Measurements from ENCODE around the gene VWA7.

Gene VWA7

DNA sequence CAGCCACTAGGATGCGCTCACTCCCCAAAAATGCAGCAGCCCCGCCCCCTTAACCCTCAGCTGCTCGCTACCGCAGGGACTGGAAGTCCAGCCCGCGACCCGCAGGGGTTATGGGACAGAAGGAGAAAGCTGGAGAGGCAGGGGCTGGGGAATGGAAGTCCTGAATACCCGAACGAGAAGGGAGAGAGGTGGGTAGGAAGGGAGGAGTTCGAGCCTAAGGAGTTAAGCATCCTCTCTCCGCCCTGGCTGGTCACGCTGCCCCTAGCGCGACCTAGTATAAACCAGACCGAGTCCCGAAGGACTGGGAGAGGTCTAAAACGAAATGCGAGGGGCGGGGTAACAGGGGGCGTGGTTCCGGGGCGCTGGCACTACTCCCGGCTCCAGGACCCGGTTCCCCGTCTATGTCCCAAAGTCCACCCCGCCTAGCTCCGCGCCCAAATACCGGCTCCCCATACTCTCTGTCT lies 47.6 kb downstream of the VWA7 start:
- peak; percentile 56 for DNase-seq (ENCODE audit: low read depth)

DNA sequence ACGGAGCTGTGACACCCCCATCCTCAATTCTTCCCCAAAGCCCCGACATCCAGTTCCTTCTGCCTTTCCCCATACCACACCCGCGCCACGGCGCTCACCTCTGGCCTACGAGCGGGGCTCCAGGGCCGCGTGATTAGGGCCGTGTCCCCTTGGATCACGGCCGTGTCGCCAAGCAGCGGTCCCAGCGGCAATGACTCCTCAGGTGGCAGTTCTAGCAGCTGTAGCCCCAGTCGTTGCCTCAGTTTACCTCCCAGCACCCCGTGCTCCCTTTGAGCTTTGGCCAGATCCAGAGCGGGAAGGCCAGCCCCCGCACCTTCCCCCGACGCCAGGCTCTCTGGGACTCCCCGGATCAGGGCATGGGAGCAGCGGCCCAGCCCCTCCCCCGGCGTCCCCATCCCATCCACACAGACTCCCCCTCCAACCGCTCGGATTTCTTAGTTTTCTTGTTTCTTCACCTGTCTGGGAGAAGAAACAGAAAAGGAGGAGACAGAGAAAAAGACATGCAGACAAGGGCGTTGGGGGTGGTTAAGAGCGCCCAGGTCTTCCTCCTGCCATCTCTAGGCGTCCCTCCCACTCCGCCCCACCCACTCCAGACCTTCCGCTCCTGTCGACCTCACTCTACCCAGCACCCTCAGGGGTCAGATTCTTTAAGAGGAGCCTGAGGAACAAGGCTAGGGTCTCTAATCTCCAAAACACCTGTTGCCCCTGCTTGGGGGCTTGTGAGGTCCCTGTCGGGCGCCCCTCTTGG lies 48.2 kb downstream of the VWA7 start, which contains the start of gene DDAH2:
TSS of gene DDAH2 (minus strand) at position 533 of the 748 bp plus-strand sequence. CDS start at position 395, 138 bp downstream.
- DNase-seq (ENCODE audit: low read depth): no peak

DNA sequence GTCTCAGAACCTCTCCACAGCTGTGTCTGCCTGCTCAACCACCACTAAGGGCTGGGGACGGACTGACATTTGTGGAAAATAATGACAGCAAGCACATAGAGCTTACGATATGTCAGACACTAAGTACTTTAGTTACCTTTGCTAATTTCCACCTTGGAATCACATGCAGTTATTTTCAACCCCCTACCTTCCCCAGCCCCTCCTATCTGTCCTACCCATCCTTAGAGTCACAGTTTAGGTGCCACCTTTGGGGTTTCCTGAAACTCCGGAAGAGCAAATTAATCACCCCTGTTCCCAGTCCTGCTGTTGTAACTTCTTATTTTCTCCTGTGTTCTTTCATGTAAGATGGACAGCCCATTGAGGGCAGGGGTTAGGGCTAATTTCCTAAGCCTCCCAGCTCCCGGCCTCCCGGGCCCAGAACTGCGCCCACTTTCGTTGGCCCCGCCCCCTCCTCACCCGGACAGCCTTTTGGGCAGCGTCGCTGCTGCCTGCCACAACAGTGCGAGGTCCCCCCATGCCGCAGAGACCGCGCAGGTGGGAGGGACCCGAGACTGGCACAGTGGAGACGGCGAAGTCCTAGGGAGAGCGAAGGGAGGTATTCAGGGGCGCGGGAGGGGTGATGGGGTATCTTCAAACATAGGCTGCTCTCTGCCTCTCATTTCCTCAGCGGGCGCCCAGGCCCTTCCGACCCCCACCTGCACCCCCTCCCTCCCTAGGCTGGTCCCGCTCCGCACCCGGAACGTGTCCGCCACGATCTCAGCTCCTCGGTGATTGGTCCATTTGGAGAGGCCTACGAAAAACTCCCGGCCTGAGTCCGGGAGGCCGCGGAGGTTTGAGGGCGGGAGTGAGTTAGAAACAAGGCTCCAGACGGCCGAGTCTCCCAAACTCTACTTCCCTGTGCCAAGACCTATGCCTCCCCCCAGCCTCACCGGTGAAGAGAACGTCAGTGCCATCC lies 49.1 kb downstream of the VWA7 start:
- DNase-seq (ENCODE audit: low read depth): no peak

DNA sequence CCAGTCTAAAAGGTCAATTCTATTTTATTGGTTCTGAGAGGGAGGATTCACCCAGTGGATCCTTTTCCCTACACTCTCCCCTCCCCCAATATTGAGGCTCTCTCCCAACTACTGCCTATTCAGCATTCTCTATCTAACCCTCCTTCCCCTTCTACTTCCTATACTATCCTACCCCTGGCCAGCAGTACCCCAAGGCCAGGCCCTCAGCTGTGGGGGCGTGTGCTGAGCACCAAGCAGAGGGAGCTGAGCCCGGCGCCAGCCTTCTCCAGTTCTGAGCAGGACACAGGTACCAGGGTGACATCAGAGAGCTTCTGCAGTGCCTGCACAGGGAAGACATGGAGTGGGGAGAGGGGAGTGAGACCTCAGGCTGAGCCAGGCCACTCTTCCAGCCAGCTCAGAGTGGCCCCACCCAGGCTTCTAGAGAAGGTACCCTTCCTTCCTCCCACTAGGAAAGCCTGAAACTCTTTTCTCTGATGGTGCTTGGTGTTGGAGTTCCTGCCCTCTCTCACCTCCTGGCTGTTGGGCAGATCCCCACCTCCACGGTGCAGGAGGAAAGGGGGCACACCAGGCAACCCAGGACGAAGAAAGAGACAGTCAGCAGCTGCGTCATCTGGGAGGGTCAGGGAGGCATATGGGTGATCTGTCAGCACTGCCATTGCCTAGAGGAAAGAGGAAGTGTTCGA lies 50.0 kb downstream of the VWA7 start:
- DNase-seq (ENCODE audit: low read depth): no peak

DNA sequence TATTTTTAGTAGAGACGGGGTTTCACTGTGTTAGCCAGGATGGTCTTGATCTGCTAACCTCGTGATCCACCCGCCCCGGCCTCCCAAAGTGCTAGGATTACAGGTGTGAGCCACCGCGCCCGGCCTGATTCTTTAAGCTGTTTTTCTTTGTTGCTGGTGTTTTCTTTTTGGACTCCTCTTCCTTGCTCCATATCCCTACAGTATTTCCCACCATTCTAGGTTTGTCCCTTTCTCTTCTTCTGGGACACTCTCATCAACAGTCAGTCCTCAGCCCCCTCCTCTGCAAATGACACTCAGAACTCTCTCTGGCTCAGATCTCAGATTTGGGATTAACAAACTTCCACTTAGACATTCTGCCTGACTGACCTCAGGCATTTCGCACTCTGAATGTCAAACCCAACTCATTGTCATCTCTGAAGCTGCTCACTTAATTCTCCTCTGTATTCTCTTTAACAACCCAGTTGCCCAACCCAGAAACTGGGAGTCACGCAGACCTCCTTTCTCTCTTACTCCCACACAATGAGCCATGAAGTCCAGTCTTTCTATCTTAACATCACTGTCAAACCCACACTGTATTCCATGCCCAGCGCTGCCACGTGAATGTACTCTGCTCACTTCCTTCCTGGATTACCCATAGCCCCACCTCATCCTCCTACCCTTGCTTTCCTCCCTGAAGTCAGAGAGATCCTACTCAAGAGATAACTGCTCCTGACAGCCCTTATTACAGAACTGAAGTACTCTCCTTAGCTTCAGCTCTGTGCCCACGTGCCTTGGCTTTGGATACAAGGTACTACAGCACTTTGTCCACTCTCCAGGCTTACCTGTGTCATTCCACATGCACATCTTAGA lies 51.4 kb downstream of the VWA7 start:
- no peak for DNase-seq (ENCODE audit: low read depth)

GRCh38 chr6:31723980-31724691 lies 53.0 kb downstream of the VWA7 start:
- DNase-seq (ENCODE audit: low read depth): no peak

GRCh38 chr6:31723245-31723979 lies 53.7 kb downstream of the VWA7 start, which contains the start of gene MPIG6B:
MPIG6B (plus strand) TSS chr6:31723373; CDS start chr6:31723384, 11 bp downstream.
- no peak for DNase-seq (ENCODE audit: low read depth)

GRCh38 chr6:31722173-31722572 lies 55.0 kb downstream of the VWA7 start:
- no peak for DNase-seq (ENCODE audit: low read depth)

- no peak for DNase-seq (ENCODE audit: low read depth)
These were observed 55.6 kb downstream of the VWA7 start, which contains the start of gene LY6G6C for GRCh38 chr6:31721351-31722020. LY6G6C (minus strand) TSS chr6:31721746; CDS start chr6:31721679, 67 bp downstream.

- DNase-seq (ENCODE audit: low read depth): no peak
These were observed 56.8 kb downstream of the VWA7 start for GRCh38 chr6:31720196-31720770.

DNA sequence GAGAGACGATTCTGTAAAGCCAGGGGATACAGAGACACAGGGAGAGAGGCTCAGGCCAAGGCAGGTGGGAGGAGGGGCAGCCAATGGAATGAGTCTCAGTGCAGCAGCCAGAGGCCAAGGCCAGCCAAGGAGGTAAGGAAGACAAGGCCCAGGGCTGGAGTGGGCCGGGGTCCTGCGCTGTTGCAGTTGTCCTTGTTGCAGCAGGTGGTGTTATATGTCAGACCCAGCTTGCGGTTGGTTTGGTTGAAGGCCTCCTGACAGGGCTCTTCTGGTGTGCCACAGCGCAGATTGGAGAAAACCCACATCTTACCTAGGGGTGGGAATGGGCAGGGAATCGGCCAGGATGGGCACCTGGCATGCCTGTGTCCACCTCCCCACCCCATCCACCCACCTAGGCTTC lies 58.1 kb downstream of the VWA7 start:
- DNase-seq (ENCODE audit: low read depth): no peak

DNA sequence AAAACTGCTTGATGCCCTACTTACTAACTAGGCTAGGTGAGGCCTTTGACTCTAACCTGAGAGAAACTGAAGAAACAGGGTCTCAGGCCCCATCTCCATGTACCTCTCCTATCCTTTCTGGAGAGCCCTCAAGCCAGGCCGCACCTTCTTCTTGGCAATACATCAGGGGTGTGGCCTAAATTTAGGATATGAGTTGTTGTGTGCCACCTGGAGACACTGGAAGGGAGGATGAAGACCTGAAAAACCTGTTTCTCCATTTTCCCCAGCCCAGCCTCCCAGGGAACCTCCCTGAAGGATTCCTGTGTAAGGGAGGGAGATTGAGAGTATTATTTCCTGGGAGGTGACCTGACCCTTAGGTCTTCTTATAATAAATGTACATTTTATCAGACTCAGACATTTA lies 58.9 kb downstream of the VWA7 start:
- no peak for DNase-seq (ENCODE audit: low read depth)

DNA sequence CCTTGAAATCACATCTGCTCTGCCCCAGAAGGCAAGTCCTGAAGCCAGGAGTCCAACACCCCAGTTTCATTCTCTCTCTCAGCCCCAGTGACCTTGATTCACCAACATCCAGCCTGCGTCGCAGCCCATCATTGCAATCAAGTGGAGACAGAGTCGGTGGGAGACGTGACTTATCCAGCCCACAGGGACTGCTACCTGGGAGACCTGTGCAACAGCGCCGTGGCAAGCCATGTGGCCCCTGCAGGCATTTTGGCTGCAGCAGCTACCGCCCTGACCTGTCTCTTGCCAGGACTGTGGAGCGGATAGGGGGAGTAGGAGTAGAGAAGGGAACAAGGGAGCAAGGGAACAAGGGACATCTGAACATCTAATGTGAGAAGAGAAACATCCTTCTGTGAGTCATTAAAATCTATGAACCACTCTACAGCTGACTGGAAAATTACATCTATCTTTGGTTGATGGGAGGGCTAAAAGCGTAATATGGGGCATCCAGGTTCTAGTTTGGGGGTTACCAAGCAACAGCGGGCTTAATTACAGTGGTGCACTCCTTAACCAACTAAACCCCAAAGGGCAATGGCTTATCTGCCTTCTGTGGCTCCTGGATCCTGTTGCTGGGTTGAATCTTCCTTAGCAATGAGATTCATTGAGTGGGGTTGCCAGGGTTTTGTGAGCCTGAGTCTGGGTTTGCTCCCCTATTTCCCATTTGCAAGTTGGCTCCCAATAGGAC lies 59.5 kb downstream of the VWA7 start:
- DNase-seq (ENCODE audit: low read depth): no peak
